Hematopoietic multipotent progenitor cell treated with erythropoietin and hydrocortisone succinate and interleukin-3 and kit ligand, for 8 days (in vitro differentiated cells): Measurements from ENCODE around the gene APOL4.
"Not testable (repeated sequence)": the region's sequence is repeated elsewhere in the genome, so short reads cannot be mapped to it uniquely, and the experiment has no call there.

Experiments used
- DNase-seq: peaks from one replicate; pipeline ENCODE4 v3.0.0-alpha.2; 2015

The APOL4 gene, protein sequence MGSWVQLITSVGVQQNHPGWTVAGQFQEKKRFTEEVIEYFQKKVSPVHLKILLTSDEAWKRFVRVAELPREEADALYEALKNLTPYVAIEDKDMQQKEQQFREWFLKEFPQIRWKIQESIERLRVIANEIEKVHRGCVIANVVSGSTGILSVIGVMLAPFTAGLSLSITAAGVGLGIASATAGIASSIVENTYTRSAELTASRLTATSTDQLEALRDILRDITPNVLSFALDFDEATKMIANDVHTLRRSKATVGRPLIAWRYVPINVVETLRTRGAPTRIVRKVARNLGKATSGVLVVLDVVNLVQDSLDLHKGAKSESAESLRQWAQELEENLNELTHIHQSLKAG

DNA sequence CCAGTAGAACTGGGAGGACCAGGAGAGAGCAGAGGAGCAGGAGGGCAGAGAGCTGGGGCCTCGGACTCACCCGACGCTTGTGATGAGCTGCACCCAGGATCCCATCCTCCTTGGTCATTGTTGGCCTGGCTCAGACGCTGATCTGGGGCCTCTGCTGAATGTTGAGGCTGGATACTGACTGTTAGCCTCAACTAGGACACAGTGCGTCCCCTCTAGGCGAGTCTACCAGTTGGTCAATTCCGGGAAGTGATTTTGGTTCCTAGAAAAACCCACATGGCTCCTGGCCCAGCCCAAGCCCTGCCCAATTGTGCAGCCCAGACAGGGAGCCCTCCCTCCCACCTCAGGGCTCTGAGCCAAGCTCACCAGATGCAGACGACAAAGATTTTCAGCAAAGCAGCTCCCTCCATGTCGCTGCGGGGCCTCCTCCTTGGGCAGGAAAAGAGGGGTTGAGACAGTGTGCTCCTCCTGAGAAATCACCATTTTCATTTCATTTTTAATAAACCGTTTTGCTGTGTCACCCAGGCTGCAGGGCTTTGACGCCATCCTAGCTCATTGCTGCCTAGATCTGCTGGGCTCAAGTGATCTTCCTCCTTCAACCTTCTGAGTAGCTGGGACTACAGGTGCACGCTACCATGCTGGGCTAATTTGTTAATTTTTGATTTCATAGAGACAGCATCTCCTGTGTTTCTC is at the start of gene APOL4:
TSS of gene APOL4 (minus strand) at position 180 of the 690 bp plus-strand sequence. CDS start at position 105, 75 bp downstream.
- DNase-seq, result peak; percentile 99

DNA sequence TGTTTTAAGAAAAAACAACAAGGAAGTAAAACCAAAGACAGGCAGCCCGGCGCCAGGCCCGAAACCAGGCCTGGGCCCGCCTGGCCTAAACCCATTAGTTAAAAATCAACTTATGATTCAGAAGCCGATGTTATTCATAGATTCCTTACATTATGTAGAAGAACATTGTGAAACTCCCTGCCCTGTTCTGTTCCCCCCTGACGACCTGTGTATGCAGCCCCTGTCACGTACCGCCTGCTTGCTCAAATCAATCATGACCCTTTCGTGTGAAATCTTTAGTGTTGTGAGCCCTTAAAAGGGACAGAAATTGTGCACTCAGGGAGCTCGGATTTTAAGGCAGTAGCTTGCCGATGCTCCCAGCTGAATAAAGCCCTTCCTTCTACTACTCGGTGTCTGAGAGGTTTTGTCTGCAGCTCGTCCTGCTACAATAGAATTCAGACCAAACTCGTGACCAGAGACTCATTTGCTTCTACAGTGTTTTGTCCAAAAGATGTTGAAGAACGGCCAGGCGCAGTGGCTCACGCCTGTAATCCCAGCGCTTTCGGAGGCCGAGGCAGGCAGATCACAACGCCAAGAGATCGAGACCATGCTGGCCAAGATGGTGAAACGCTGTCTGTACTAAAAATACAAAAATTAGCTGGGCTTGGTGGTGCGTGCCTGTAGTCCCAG is 48.8 kb upstream of the APOL4 start:
- not testable (repeated sequence) for DNase-seq

DNA sequence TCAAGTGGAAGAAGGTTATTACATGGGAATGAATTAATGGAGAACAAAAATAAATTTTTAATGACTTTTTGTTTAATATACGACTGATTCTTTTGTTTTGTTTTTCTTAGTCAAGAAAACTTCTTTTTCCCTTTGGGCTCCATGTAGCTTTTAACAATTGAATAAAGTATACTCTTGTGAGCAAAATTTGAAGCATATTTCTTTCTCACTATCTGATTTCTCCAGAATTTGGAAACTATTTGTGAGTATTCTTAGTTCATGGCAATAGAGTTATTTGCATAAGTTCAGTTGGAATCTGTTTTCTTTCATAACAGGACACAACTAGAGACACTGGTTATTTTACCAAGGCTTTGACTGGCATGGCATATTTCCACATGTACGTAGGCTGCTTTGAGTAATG is 47.6 kb upstream of the APOL4 start:
- no peak for DNase-seq

DNA sequence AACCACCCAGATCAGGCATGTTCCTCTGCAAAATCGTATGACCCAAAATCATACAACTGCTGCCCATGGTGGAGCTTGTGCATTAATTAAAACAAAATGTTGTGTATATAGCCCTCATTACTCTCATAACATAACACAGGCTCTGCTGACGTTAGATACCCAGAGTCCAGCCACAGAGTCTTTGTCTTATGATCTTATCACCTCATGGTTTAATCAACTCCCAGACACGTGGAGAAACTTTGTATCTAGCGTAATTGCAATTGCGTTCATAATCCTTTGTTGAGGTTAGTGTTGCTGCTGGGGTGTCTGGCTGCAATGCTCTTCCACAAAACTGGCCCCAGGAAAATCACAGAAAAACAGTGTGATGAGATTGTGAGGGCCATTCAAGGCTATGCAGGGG is 46.3 kb upstream of the APOL4 start:
- DNase-seq, result peak; percentile 69

DNA sequence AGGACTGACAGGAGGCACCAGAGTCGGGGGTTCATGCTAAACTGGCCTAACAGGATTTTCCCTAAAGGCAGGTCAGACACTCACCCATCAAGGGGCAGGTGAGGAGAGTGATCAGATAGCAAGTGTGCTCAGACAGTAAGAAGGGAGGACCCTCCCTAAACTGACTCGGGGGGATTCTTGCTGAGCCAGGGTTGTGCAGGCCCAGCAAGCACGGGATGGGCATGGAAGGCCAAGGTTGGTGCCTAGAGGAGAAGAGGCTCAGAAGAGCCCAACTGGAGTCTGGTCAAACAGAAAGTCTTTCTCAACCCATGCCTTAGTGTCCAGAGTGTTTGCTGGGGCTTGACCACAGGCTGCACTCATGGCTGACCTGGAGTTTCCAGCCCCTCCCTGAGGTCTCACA is 45.1 kb upstream of the APOL4 start:
- DNase-seq, result no peak

DNA sequence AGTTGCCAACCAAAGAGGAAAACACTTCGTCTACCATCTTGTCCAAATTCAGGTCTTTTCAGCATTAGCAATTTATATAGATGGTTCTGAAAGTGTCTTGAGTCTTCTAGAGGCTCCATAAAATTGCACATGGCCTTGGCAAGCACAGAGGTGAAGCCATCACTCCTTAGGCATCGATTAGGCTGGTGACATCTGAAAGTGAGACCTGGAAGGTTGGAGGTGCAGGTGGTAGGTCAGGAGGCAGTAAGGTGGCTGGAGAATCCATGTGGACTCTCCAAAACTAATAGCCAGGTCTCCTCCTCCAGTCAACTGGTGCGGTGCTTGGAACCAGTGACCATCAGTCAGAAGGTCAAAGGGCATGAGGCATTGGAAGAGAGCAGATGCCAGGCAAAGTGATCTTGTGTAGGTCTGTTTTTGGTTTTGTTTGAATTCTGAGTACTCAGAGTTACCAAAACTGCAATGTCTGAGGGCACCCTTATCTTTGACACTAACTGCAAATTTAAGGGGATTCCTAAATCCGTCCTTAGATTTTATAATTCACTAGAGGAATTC is 44.3 kb upstream of the APOL4 start:
- DNase-seq, result no peak

DNA sequence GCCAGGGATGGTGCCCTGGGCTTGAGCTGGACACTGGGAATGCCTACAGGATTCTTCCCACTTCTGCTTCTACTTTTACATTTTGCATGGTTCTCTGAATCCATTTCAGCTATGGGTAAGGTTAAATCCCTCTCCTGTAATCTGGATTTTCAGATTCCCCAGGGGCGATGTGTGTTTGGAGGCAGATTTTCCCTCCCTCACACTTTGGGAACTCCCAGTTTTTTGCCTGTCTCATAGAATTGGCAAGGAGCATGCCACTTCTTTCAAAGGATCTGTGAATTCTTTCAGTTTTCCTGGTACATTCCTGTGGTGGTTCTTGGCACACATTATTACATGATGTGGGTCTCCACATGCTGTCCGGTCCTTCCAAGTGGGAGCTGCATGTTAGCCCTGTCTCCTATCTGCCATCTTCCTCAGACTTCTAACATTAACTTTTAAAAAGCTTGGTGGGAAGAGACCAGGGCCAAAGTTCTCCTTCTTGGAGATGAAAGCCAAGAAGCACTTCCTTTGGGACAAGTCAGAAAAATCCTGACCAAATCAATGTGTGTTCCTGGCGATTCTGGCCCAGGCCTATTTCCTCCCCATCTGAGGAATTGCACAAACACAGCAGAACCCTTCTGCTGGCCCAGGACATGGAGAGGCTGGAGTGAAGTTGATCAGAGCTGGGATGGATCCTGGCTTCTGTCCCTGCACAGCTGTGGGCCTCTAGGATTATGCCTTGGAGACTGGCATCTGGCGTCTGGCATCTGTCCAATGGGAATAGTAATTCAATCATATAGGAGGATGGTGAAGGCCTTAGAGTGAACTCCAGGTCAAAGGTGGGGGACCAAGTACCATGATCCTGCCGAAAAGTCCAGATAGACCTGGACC is 43.1 kb upstream of the APOL4 start:
- DNase-seq, result no peak

DNA sequence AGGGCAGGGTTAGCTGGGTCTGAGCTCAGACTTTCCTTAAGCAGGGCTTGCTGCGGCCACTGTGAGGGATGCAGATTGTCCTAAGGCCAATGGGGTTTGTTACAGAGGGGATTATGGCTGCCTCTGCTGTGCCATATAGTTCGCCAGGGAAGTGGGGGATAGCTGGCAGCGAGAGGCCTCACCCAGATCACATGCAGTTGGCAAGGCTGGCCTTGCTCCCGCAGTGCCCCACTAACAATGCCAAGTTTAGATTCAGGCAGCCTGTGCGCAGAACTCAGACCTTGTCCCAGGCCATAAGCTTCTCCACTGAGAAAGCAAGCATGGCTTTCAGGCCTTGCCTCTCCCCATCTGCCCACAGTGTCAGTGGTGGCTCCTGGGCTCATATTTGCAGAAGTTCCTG is 42.4 kb upstream of the APOL4 start:
- no peak for DNase-seq

DNA sequence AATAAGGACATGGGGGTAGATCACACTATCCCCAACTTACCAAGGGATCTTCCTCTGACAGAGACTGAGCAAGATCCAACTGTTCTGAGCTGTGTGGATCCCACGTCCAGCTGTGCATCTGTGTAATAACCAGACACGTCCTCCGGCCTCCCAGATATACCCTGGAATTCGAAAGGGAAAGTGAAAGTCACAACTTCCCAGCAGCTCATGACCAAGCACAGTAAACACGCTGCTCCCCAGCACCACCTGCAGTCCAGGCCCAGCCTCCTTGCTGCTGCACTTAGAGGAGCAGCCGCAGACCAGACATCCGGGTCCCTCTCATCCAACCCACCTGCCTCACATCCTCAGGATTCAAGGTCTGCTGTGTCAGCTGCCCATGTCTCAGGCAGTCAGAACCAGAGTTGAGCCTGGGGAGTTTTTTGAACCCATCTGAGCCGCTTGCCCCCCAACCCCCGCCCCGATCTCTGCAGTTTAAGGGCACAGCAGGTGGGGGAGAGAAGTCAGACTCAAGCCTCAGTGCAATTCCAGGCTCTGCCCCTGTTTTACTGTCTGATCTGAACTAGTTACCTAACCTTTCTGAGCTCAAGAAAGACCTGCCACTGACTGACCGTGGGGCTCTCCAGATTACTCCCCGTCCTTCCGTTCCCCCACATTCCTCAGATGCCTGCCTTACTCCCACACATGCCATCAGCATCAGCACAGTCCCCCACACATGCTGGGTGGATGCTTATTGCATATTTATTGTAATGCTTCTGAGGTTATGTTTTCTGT is 38.0 kb upstream of the APOL4 start, which contains the start of gene APOL2:
TSS of gene APOL2 (minus strand) at position 127 of the 771 bp plus-strand sequence. CDS start 6,365 bp downstream, outside the sequence.
- peak; percentile 91 for DNase-seq

DNA sequence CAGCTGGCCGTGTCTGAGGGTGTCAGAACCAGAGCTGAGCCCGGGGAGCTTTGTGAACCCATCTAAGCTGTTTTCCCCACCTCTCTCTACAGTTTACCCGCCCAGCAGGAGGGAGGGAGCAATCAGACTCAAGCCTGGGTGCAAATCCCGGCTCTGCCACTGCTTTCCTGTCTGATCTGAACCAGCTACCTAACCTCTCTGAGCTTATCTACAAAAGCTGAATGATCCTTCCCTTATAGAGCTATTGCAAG is 37.5 kb upstream of the APOL4 start:
- DNase-seq, result no peak

DNA sequence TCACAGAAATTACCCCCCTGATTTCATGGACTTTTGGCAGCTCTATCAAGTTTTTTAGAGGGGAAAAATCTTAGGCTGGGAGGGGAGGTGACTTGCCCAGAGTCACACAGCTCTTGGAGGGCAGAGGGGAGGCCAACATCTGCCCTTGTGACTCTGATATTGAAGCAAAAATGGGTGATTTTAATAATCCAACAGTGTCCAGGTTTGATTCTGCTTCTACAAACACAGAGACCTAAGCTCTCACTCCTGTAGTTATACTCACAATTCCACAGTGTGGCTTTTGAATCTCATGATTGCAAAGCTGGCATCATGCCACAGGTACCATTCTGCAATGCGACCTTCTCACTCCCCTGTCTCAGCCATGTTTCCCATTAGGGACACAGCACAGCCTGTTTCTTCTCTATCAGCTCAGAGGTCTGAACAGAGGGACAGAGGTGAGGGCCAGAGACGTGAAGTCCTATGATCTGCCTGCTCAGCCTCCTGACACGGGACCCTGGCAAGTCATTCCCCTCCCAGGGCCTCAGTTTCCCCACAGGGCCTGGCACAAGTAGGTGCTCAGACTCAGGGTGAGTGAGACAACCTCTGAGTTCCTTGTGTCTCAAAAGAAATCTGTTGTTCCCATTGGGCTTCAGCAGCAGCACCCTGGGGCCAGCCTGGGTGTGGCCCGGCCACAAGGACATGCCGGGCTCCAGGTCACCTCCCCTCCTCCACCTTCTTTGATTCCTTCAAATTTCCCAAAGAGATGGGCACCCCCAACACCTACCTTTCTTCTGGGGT is 37.0 kb upstream of the APOL4 start:
- DNase-seq, result peak; percentile 49

DNA sequence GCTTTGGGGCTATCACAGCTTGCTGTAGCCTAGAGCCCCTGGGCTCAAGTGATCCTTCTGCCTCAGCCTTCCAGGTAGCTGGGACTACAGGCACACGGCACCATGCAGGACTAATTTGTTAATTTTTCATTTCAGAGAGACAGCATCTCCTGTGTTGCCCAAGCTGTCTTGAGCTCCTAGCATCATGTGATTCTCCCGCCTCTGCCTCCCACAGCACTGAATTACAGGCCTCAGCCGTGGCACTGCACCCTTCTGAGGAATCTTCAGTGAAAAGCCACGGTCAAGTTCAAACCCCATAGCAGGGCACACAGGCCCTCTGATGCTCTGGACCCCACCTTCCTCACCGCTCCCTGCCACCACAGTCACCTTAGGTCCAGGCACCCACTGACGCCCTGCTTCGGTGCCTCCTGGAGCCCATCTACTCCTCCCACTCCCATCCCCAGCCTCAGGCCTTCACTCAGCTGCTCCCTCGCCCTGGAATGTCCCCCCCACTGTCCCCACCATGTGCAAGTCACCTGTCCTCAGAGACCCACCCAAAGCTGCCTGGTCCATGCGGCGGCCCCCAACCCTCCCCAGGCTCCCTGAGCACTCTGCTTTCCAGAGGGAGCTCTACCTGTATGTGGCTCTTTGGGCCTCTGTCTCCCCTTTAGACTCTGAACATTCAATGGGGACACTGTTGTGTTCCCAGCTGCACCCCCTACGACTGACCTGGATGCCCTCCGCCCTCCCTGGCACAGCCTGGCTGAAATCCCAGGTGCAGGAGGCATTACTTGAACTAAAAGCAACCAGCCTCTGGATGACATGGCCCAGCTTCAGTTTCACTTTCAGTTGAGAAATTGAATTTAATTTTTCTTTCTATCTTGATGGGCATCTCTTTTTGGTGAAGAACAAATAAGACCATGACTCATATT is 36.1 kb upstream of the APOL4 start:
- DNase-seq, result peak; percentile 56

DNA sequence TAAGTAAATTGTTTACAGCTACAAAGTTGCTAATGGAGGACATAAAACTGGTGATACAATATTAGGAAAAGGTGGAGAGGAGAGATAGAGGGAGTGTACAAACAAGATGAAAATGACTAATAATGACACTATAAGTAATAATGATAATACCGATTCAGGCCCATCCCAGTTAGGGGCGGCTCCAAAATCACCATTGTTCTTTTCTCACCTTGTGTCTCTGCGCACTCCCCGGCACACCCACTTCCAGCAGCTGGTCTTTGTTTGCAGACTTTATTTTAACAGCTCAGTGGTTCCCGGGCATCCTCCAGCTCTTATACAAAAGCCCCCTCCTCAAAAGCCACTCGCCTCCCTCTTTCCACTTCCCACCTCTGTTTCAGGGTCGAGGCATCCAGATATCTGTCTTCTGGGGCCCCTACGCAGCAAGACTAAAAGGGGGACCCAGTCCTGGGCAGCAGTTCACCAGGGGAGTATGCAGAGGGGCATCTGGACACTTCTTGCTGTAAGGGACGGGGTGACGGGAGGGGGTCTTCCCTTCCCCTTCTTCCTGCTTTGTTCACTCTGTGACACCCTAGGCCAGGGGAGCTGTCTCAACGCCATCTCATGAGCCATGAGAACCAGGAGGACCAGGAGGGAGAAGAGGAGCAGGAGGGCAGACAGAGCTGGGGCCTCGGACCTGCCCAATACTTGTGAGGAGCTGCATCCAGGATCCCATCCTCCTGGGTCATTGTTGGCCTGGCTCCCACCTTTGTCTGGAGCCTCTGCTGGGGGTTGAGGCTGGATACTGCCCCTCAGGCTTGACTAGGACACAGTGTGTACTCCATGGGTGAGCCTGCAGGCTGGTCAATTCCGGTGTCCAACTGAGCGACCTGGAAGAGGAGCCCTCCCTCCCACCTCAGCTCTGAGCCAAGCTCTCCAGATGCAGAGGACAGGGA is 35.0 kb upstream of the APOL4 start:
- DNase-seq, result no peak

DNA sequence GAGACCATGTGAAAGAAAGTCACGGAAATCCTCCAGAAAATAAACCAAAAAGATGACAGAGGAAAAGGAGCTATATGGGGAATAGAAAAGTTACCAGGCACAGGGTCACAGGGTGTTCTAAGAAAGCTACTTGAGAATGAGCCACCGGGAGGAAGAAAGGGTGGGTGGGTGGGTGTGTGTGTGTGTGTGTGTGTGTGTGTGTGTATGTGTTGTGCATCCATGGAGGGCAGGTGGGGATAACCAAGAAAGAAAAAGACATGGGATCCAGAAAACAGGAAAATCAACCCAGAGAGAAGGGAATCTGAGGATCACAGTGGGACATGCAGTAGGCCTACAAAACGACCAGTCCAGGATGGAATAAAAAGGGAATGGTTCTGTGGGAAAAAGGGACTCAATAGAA is 34.0 kb upstream of the APOL4 start:
- DNase-seq, result no peak

DNA sequence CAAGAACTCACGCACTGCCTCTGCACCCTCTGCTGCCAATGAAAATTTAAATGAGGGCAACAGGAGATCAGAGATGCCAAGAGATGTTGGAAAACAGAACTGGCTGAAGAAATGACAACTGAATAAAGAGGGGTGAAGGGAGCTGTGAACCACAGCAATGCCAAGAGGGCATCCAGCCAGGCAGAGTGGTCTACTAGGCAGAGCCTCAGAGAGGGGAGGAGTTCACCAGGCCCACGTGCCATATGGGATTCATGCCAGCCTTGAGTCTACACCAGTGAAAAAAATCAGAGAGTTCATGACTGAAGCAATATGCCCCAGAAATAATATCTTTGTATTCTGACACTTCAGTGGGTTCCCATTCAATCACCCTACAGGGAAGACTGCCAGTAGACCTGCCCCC is 33.3 kb upstream of the APOL4 start:
- no peak for DNase-seq

DNA sequence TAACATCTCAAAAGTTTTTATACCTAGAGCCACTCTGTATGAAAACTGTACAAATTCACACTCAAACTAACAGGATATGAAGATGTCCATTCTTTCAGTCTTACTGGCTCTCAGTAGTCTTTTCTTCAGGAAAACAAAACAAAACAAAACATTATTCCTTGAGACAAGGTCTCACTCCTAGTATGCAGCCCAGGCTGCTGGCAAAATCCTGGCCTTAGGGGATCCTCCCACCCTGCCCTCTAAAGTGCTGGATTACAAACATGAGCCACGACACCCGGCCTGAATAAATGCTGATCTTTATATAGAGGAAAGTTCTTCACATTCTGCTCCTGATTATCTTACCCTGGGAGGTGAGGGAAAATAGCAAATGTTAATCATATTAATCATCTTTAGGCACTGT is 32.6 kb upstream of the APOL4 start:
- DNase-seq, result no peak

DNA sequence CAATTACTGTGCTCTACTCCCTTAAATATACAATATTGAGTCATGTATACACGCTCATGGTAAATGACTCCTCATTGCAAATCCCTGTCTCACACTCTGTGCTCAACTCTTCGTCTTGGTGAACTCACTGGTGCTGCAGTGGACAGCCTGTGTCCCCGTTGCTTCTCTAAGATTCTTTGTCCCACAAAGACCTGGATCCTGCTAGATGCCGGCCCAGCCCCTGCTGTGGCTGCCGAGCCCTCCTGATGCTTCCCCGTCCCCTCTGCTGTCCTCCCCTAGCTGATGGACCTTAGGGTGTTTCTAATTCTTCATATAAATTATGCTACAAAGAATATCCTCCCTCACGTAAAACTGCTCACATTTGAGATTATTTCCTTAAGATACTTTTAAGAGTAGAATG is 32.2 kb upstream of the APOL4 start:
- DNase-seq, result no peak

DNA sequence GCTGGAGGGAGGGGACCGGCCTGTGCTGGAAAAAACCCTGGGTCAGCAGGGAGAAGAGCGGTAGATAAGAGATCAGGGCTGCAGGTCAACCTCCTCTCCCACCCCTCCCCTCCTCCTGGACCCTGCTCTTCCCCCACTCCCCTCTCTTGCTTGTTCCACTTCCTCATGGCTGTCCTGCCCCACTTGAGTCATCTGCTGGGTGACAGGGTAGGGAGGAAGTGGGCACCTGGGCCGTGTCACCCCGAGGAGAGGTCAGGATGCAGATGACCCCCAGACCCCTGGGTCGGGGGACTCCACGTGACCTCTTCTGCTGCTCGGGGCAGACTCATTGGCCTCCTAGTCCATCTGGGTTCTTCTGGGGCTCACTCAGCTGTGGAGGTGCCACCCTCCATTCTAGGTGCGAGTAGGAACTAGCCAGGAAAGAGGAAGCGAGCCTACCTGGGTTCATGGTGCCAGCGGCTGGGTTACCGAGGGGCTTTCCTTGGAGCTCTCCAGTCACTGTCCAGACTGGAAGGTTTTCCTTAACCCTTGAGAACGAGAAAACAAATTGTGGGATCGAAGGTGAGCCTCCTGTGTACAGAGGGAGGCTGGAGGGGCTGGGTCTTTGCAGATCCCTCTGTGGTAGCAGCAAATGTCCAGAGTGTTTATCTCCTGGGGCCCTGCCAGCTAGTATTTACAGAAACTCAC is 31.2 kb upstream of the APOL4 start:
- no peak for DNase-seq
